H1 (cell line): Measurements from ENCODE around the gene CXCL11. TPM values are rescaled to one million over a fixed set of nuclear protein-coding genes. Genes with fewer than 3 reads are reported as not detected.

Experiments used
- CTCF ChIA-PET: fragments of 300-600 bp; sonication (Branson Sonifier 250); formaldehyde crosslinking; loops from one replicate; lab custom pipeline; 2021; ENCODE audit not compliant: partially characterized antibody; lab: Charles Lee
- POLR2A ChIA-PET: fragments of 300-600 bp; sonication (Branson Sonifier 250); formaldehyde crosslinking; loops from one replicate; lab custom pipeline; 2021; ENCODE audit warnings: inconsistent platforms; ENCODE audit not compliant: partially characterized antibody; lab: Charles Lee
- DNase-seq, 2 experiments: peaks; one replicate each; pipeline versions ENCODE4 v3.0.0 to v3.0.0-alpha.2; 2010 to 2022; ENCODE audit warnings: low spot score in 2 of 2, low read depth in 1 of 2, mixed read lengths in 1 of 2
- FAIRE-seq: peaks from 2 replicates; lab custom pipeline; 2011; peaks lifted over from hg19 to GRCh38; lab: Jason Lieb, UNC
- H2AFZ ChIP-seq: 2 replicates; pipeline ENCODE4 v1.8.1; 2012; ENCODE audit warnings: low read length, inconsistent platforms
- H2AK5ac ChIP-seq: 2 replicates; pipeline ENCODE4 v1.6.1; 2013; ENCODE audit warnings: low read depth, low read length
- H2BK120ac ChIP-seq: replicated peaks from 2 replicates; pipeline ENCODE3; 2013; ENCODE audit warnings: low read depth, low read length, inconsistent platforms
- H2BK12ac ChIP-seq: 2 replicates; pipeline ENCODE4 v1.6.1; 2013; ENCODE audit warnings: low read depth, low read length
- H2BK15ac ChIP-seq: 2 replicates; pipeline ENCODE4 v1.6.1; 2013; ENCODE audit warnings: low read length
- H2BK20ac ChIP-seq: 2 replicates; pipeline ENCODE4 v1.6.1; 2013; ENCODE audit warnings: low read length
- H2BK5ac ChIP-seq: 2 replicates; pipeline ENCODE4 v1.6.1; 2013; ENCODE audit warnings: low read depth, low read length
- H3K14ac ChIP-seq: 2 replicates; pipeline ENCODE4 v1.6.1; 2013; ENCODE audit warnings: inconsistent platforms; ENCODE audit not compliant: insufficient read length
- H3K18ac ChIP-seq: 2 replicates; pipeline ENCODE4 v1.6.1; 2013; ENCODE audit warnings: low read length; ENCODE audit errors: extremely low read depth
- H3K23ac ChIP-seq: 2 replicates; pipeline ENCODE4 v1.6.1; 2013; ENCODE audit warnings: inconsistent platforms; ENCODE audit not compliant: insufficient read length
- H3K23me2 ChIP-seq: 2 replicates; pipeline ENCODE4 v1.6.1; 2013; ENCODE audit warnings: low read depth, low read length
- H3K27ac ChIP-seq: 2 replicates; pipeline ENCODE4 v1.6.1; 2011; ENCODE audit warnings: low read depth, low read length, inconsistent platforms
- H3K27me3 ChIP-seq, 4 experiments: replicated peaks in 1 of 4; 1 replicate in 1 of 4; 2 replicates in 3 of 4; pipeline versions ENCODE4 v1.6.1 to v1.8.1; 2011 to 2013; ENCODE audit warnings: low read length in 3 of 4, mild to moderate bottlenecking in 3 of 4, inconsistent platforms in 2 of 4, mixed read lengths in 2 of 4, moderate library complexity in 1 of 4; ENCODE audit not compliant: control insufficient read depth in 3 of 4, insufficient read depth in 3 of 4; ENCODE audit errors: extremely low read depth in 1 of 4
- H3K36me3 ChIP-seq, 4 experiments: 2 replicates each; pipeline versions ENCODE4 v1.6.1 to v1.8.1; 2011 to 2013; ENCODE audit warnings: mild to moderate bottlenecking in 4 of 4, low read length in 3 of 4, moderate library complexity in 2 of 4, control low read depth in 1 of 4, inconsistent platforms in 1 of 4; ENCODE audit not compliant: insufficient read depth in 4 of 4, control insufficient read depth in 2 of 4
- H3K4ac ChIP-seq: replicated peaks from 2 replicates; pipeline ENCODE3; 2013; ENCODE audit warnings: low read length, low read depth, mixed read lengths, inconsistent platforms; ENCODE audit not compliant: insufficient read length
- H3K4me1 ChIP-seq, 4 experiments: replicated peaks in 1 of 4; 1 replicate in 1 of 4; 2 replicates in 3 of 4; pipeline versions ENCODE4 v1.6.1 to v1.8.1; 2011 to 2013; ENCODE audit warnings: low read length in 3 of 4, inconsistent platforms in 2 of 4, mixed read lengths in 1 of 4; ENCODE audit not compliant: insufficient read depth in 4 of 4, control insufficient read depth in 3 of 4
- H3K4me2 ChIP-seq, 2 experiments: 2 replicates each; pipeline versions ENCODE4 v1.6.1 to v1.8.1; 2011 to 2013; ENCODE audit warnings: low read depth in 2 of 2, low read length in 2 of 2, control low read depth in 1 of 2, inconsistent platforms in 1 of 2, mild to moderate bottlenecking in 1 of 2; ENCODE audit not compliant: insufficient read depth in 1 of 2
- H3K4me3 ChIP-seq, 4 experiments: fragments of 200-600, 300-600 bp in 1 of 4; sonication (generic), shearing (Covaris generic), sonication (Bioruptor Twin) in 1 of 4; 2 replicates each; pipeline versions ENCODE4 v1.5.1 to v1.8.1; 2011 to 2016; ENCODE audit warnings: low read length in 4 of 4, low read depth in 3 of 4, control low read depth in 2 of 4, inconsistent platforms in 2 of 4, mild to moderate bottlenecking in 2 of 4, mixed read lengths in 1 of 4, moderate library complexity in 1 of 4; ENCODE audit not compliant: insufficient read depth in 2 of 4; ENCODE audit errors: extremely low read depth in 1 of 4
- H3K56ac ChIP-seq: replicated peaks from 2 replicates; pipeline ENCODE3; 2013; ENCODE audit warnings: low read depth, mild to moderate bottlenecking, mixed read lengths, low read length, inconsistent platforms; ENCODE audit not compliant: insufficient read length
- H3K79me1 ChIP-seq: 2 replicates; pipeline ENCODE4 v1.6.1; 2013; ENCODE audit warnings: low read depth, low read length, control low read depth
- H3K79me2 ChIP-seq, 2 experiments: 2 replicates each; pipeline versions ENCODE4 v1.6.1 to v1.8.1; 2012 to 2013; ENCODE audit warnings: low read length in 2 of 2, mild to moderate bottlenecking in 2 of 2, inconsistent platforms in 1 of 2; ENCODE audit not compliant: insufficient read depth in 2 of 2, control insufficient read depth in 1 of 2
- H3K9ac ChIP-seq, 4 experiments: replicated peaks in 1 of 4; 1 replicate in 1 of 4; 2 replicates in 3 of 4; pipeline versions ENCODE4 v1.6.1 to v1.8.1; 2011 to 2013; ENCODE audit warnings: low read depth in 3 of 4, low read length in 3 of 4, control low read depth in 2 of 4, mild to moderate bottlenecking in 2 of 4, moderate library complexity in 2 of 4, inconsistent platforms in 1 of 4; ENCODE audit errors: extremely low read depth in 1 of 4
- H3K9me3 ChIP-seq, 2 experiments: 2 replicates each; pipeline versions ENCODE4 v1.6.1 to v1.8.1; 2012 to 2013; ENCODE audit warnings: mild to moderate bottlenecking in 2 of 2, moderate library complexity in 2 of 2, control low read depth in 1 of 2, inconsistent platforms in 1 of 2, low read depth in 1 of 2, low read length in 1 of 2, mixed read lengths in 1 of 2; ENCODE audit not compliant: insufficient read depth in 2 of 2
- H4K20me1 ChIP-seq, 2 experiments: replicated peaks in 1 of 2; 2 replicates each; pipeline versions ENCODE3 to v1.8.1; 2011 to 2013; ENCODE audit warnings: inconsistent platforms in 2 of 2, low read length in 2 of 2, mild to moderate bottlenecking in 1 of 2; ENCODE audit not compliant: insufficient read depth in 2 of 2, control insufficient read depth in 1 of 2
- H4K5ac ChIP-seq: 2 replicates; pipeline ENCODE4 v1.6.1; 2013; ENCODE audit warnings: low read length, low read depth, mixed read lengths, inconsistent platforms; ENCODE audit not compliant: insufficient read length
- H4K8ac ChIP-seq: 2 replicates; pipeline ENCODE4 v1.8.0; 2013; ENCODE audit warnings: mild to moderate bottlenecking, moderate library complexity, low read length, inconsistent platforms; ENCODE audit not compliant: insufficient read depth; ENCODE audit errors: extremely low read depth
- H4K91ac ChIP-seq: replicated peaks from 2 replicates; pipeline ENCODE3; 2013; ENCODE audit warnings: low read length, mixed read lengths, inconsistent platforms; ENCODE audit not compliant: insufficient read length
- ATF3 ChIP-seq: IDR thresholded peaks from 2 replicates; pipeline ENCODE4 v1.6.1; 2011; ENCODE audit warnings: low read depth, mild to moderate bottlenecking, low read length; ENCODE audit not compliant: insufficient read depth
- WGBS, 2 experiments: shearing (Covaris generic) in 1 of 2; methylation state at CpG; one replicate each; pipeline versions ENCODE4 v1.1.6 to v1.1.7; 2013 to 2015; ENCODE audit warnings: low lambda C conversion rate in 2 of 2, mixed read lengths in 2 of 2, inconsistent platforms in 1 of 2, low coverage in 1 of 2, missing lambda C conversion rate in 1 of 2; ENCODE audit not compliant: insufficient replicate concordance in 2 of 2, insufficient coverage in 1 of 2, insufficient read length in 1 of 2; ENCODE audit errors: extremely low coverage in 1 of 2, missing lambda C conversion rate in 1 of 2; 5-methylcytosine and 5-hydroxymethylcytosine counted together
- polyA plus RNA-seq, 7 experiments: library from polyadenylated mRNA; depleted of rRNA in 3 of 7; stranded (reverse) in 5 of 7; unstranded in 2 of 7; fragments of >200 nt in 5 of 7; fragments of 200-250 nt in 2 of 7; gene quantifications; 1 replicate in 5 of 7; 2 replicates in 1 of 7; 4 replicates in 1 of 7; pipeline versions ENCODE4 v1.2.1 to v1.2.3, GENCODE V29; 2011 to 2013; ENCODE audit warnings: missing spikeins in 2 of 7, mixed read lengths in 2 of 7
- total RNA-seq: library from RNA; stranded (reverse); fragmentation: NEBNext Ultra II Directional; extraction: Animal tissue kit (Norgen Biotek cat#: 25700); gene quantifications from 2 replicates; pipeline ENCODE4 v1.2.1, GENCODE V29; 2021

CXCL11 gene
- total and polyA plus RNA-seq, 2 of the 8 experiments (the other 6 are each of a cell fraction or from before 2014, with no cell fraction given) = 0.18 TPM; not detected in 1

- no peak overlapping the region for H2AK5ac ChIP-seq
- no peak overlapping the region for H2BK120ac ChIP-seq
- H2BK15ac ChIP-seq = no peak overlapping the region
- FAIRE-seq (peak; percentile 71), DNase-seq (no peak)
- no peak overlapping the region for H3K14ac ChIP-seq
- POLR2A ChIA-PET = no interaction called here
- H4K91ac ChIP-seq = no peak overlapping the region
- no peak overlapping the region for H3K18ac ChIP-seq
- peaks cover 0 to 11% (median 7%) of the 10 kb centered on the region in 4 experiments; a peak in 3 of 7 replicates for H3K4me1 ChIP-seq
- H2BK5ac ChIP-seq = no peak overlapping the region
- H3K56ac ChIP-seq = no peak overlapping the region
- no peak overlapping the region for H3K23ac ChIP-seq
- H3K4me3 ChIP-seq = no peak overlapping the region
- H2BK12ac ChIP-seq = no peak overlapping the region
- peaks cover 0 to 2% (median 0%) of the 10 kb centered on the region in 4 experiments; a peak in 1 of 7 replicates for H3K27me3 ChIP-seq
- no peak overlapping the region for H4K8ac ChIP-seq
- H3K36me3 ChIP-seq = no peaks in the 10 kb centered on the region
- CTCF ChIA-PET = interaction anchor here (0.7 to 2.2 kb wide), 4 partner anchors 8 to 63 kb away, joined by 3 to 16 read pairs (median 7); no protein-coding TSS in a partner anchor
- H3K4ac ChIP-seq = no peak overlapping the region
- H3K23me2 ChIP-seq = no peaks in the 10 kb centered on the region
- no peak for TF ChIP-seq ATF3
- no peak overlapping the region for H4K5ac ChIP-seq
- WGBS, 2 experiments = 85 to 100% methylated on average over 1 to 3 of the region's 3 CpGs
- H3K27ac ChIP-seq = no peak overlapping the region
- H3K79me2 ChIP-seq = no peaks in the 10 kb centered on the region
- no peaks in the 10 kb centered on the region for H3K9me3 ChIP-seq
- H3K9ac ChIP-seq = no peak overlapping the region
- H2AFZ ChIP-seq = no peak overlapping the region
- H2BK20ac ChIP-seq = no peak overlapping the region
- no peaks in the 10 kb centered on the region for H4K20me1 ChIP-seq
- no peaks in the 10 kb centered on the region for H3K79me1 ChIP-seq
- no peak overlapping the region for H3K4me2 ChIP-seq
Observed at GRCh38 chr4:76058888-76059426, 23.1 kb upstream of the CXCL11 start.
